Raji (cell line): Measurements from ENCODE around the gene SRPRB.

Experiments used
- POLR2A ChIP-seq: IDR thresholded peaks from 2 replicates; pipeline ENCODE4 v1.6.1; 2011; ENCODE audit warnings: low read depth, low read length, control low read depth; ENCODE audit not compliant: insufficient read depth

Gene SRPRB

GRCh38 chr3:133805702-133806475 lies at the start of gene SRPRB:
Gene SRPRB, plus strand, starts transcription at chr3:133805815. Its CDS starts 34 bp downstream, at chr3:133805849.
- peak; percentile 98 for TF ChIP-seq POLR2A

- no peak for TF ChIP-seq POLR2A
Observed at GRCh38 chr3:133756716-133757694, 48.6 kb upstream of the SRPRB start.

- no peak for TF ChIP-seq POLR2A
Observed at GRCh38 chr3:133757701-133758567, 47.7 kb upstream of the SRPRB start.

- TF ChIP-seq POLR2A, result no peak
Observed at GRCh38 chr3:133758568-133758928, 47.1 kb upstream of the SRPRB start.

- TF ChIP-seq POLR2A, result no peak
Observed at GRCh38 chr3:133758964-133759739, 46.5 kb upstream of the SRPRB start.

- TF ChIP-seq POLR2A, result no peak
Observed at GRCh38 chr3:133759740-133760305, 45.8 kb upstream of the SRPRB start.

- TF ChIP-seq POLR2A, result no peak
Observed at GRCh38 chr3:133760916-133761315, 44.7 kb upstream of the SRPRB start.

- no peak for TF ChIP-seq POLR2A
Observed at GRCh38 chr3:133761605-133762484, 43.8 kb upstream of the SRPRB start.

- no peak for TF ChIP-seq POLR2A
Observed at GRCh38 chr3:133762539-133762938, 43.1 kb upstream of the SRPRB start.

GRCh38 chr3:133763797-133764683 lies 41.6 kb upstream of the SRPRB start:
- TF ChIP-seq POLR2A, result no peak

- TF ChIP-seq POLR2A, result no peak
Observed at GRCh38 chr3:133765256-133765655, 40.4 kb upstream of the SRPRB start.

- no peak for TF ChIP-seq POLR2A
Observed at GRCh38 chr3:133767607-133768006, 38.0 kb upstream of the SRPRB start.
